GM21447 (cell line): ENCODE measurements around the gene TRDN.
"Not testable (repeated sequence)": the region's sequence is repeated elsewhere in the genome, so short reads cannot be mapped to it uniquely, and the experiment has no call there.

Experiments
- ATAC-seq: cut with Tn5 transposase; IDR thresholded peaks from one replicate; pipeline ENCODE4 v1.9.1; 2021; ENCODE audit not compliant: unreplicated experiment

The TRDN gene

DNA sequence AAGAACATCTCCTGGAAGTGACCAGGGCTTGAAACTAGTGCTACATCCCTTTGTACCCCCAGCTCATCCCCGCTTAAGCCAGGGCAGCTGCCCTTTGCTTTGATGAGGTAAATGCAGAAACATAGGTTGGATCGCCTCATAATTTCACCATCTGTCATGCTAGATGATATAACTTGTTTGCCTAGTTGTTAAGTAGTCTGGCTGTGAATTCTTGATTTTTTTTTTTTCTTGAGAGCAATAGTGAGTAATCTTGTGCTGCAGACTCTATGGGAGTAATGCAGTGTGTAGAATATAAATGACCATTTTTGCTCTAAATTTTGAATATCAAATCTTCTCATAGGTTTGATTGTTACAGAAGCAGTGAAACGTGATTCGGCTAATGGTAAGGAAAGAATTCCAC, 4.1 kb downstream of the TRDN start:
- no peak for ATAC-seq

DNA sequence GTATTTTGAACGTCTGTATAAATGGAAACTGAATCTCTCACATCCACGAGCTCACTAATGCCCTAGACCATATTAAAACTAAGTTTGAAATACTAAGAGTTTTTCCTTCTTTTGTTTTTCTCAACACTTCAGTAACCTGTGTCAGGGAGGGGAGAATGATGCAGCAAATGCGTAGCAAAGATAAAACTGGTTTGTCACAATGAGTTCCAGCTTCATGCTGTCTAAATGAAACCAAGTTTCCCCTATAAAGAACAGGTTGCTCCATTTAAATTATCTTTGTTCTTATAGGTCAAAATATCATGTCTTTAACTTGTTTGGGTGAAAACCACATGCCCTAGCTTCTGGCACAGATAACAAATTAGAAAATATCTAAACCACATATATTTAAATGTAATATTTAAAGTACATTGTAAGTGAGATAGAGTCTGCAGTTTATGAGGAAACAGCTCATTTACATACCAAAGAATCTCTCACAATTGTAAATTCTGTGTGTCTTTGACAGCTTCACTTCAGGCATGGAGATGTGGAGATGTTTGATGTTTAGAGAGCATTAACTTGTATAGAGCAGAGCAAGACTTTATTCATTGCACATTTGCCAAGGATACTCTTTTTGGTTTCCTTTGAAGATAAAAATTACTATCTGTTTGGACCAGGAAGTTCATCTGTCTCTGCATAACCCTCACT, 7.3 kb downstream of the TRDN start:
- no peak for ATAC-seq

DNA sequence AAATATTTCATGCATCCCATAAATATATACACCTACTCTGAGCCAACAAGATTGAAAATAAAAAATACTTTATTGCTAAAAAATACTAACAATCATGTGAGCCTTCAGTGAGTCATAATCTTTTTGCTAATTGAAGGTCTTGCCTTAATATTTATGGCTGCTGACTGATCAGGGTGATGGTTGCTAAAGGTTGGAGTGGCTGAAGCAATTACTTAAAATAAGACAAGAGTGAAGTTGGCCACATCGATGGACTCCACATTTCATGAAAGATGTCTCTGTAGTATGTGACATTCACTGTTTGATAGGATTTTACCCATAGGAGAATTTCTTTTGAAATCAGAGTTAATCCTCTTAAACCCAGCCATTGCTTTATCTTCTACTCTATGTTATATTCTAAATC, 11.1 kb downstream of the TRDN start:
- no peak for ATAC-seq

DNA sequence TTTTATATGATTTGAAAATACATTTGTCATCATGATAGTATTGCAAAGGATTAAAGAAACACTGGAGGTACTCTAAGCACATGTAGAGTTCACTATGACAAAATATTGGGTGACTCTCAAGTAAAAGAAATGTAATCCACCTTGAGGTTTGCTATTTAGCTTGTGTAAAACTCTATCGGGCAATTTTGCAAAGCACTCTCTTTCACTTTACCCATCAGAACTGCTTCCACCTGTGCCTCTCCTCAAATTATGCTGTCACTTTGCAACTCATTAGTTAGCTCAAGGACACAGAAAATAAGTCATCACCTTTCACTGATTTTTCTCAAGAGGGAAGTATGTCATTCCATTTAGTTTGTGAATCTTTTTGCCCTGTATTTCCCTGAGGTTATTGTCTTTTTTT, 14.0 kb downstream of the TRDN start:
- ATAC-seq, result no peak

DNA sequence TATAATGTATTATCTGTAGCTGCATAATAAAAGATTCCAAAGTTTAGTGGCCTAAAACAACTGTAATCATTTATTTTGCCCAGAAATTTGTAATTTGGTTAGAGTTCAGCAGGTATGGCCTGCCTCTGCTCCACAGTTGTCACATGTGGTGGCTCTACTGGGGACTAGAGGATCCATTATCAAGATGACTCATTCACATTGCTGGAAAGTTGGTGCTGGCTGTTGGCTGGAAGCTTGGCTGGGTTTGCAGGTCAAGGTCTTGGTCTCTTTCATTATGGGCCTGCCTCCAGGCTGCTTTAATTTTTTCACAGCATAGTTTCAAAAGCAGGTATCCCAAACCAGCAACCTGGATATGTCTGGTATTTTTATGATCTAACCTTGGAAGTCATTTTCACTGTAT, 17.6 kb downstream of the TRDN start:
- ATAC-seq, result no peak

DNA sequence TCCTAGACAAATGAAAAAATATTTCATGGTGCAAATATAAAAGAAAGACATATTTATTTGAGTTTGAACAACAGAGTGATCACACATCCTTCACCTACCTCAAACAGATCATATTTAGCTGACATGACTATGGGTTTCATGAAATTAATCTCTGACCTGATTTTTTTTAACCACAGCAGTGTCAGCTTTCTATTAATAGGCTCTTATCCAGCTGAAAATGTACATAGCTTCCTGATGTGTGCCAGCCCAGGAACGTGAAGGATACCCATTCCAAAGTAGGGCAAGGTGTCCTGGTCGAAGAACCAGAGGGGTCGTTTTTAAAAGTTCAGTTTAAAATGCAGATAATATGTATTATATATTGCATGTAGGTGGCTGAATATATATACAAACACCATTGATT, 19.8 kb downstream of the TRDN start:
- no peak for ATAC-seq

DNA sequence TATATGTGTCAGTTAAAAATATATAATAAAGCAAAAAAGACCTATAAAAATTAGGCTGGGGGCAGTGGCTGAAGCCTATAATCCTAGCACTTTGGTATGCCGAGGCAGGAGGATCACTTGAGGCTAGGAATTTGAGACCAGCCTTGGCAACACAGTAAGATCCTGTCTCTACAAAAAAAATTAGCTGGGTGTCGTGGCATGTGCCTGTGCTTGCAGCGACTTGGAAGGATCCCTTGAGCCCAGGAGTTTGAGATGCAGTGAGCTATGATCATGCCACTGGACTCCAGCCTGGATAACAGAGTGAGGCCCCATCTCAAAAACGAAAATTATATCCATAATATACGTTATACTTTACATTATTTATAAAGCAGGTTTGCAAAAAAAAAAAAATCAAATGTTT, 20.7 kb downstream of the TRDN start:
- ATAC-seq, result no peak

DNA sequence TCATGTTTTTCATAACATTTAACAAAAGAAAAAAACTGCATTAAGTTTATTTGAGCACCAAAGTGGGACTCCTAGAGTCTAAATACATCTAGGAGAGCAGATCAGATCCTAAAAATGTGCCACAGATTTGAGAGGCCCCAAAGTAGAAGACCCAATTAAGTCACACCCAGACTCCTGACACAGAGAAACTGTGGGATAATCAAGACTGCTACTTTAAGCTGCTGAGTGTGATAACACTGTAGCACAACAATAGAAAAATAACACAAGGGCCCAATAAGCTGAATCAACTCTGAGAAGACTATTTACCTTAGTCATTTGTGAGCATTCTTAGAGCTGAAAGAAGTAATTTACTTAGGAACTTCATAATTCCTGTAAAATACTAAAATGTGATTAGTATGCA, 26.0 kb downstream of the TRDN start:
- no peak for ATAC-seq

DNA sequence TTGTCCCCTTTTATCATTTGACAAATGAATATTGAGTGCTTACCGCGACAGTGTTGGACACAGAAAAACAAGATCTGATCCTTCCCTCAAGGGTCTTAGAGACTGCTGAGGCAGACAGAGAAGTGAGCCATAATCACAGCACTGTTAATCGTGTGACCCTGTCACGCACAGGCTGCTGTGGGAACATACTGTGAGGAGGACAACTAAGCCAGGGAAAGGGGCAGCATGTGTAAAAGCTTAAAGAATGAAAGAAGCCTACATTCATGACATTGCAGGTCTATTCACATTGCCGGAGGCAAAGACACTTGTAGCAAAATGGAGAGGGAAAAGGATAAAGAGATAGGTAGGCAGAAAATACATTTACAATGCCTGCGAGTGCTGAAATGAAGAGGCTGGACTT, 32.7 kb downstream of the TRDN start:
- no peak for ATAC-seq

DNA sequence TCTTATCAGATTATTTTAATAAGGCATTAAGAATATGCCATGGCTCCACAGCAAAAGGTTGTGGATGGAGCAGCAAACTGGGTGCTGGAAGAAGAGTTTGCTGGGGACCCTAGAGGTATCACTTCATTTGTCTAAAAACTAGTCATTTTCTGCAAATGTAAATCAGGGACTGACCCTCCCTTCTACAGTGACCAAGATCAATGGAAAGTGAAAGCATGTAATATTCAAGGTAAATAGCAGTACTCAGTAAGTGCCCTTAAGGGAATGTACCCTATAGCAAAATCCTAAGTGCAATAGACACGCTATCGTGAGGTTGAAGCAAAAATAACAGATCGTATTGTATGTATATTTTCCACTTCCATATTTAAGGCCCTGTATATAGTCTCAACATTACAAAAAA, 38.7 kb downstream of the TRDN start:
- peak; percentile 59 for ATAC-seq

DNA sequence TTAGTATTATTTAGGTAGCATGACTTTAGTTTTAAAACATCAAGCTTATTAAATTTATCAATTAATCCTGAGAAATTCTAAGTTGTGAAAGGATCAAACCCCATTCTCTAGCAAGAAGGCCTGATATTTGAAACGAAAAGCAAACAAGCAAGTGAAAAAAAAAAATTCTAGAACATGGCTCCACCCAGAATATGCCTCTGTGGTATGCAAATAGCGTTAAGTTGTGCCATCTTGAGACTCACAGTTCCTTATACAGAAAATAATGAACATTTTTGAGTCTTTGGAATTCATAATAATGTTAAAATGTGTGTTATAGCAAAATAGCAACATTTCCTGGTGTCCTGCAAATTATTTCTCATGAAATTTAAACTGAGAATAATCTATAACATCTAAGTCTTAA, 42.0 kb downstream of the TRDN start:
- ATAC-seq, result no peak

DNA sequence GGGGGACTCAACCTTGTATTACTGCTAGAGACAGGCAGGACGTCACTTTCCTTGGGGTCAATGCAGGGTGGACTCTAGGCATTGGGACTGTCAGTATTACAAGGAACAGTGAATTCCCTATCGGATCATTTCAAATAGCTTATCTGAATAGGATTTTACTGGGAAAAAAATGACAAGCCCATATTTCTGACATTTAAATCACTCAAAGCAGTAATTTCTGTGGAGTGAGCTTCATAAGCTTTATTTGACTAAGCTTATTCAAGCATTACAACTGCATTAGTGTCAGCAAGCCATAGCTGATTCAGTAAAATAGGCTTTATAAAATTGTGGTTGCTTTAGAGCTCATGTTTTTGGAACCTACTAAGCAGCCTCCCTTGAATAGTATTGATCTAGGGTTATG, 44.3 kb downstream of the TRDN start:
- ATAC-seq, result no peak

DNA sequence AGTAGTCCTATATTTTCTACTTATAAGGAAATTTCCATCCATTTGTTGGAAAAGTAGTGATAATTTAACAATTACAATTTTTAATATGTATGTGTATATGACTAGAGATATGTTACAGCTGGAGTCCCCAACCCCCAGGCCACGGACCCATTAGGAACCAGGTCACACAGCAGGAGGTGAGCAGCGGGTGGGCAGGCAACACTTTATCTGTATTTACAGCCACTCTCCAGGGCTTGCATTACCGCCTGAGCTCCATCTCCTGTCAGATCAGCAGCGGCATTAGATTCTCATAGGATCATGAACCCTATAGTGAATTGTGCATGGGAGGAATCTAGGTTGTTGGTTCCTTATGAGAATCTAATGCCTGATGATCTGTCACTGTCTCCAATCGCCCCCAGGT, 46.8 kb downstream of the TRDN start:
- ATAC-seq, result no peak

DNA sequence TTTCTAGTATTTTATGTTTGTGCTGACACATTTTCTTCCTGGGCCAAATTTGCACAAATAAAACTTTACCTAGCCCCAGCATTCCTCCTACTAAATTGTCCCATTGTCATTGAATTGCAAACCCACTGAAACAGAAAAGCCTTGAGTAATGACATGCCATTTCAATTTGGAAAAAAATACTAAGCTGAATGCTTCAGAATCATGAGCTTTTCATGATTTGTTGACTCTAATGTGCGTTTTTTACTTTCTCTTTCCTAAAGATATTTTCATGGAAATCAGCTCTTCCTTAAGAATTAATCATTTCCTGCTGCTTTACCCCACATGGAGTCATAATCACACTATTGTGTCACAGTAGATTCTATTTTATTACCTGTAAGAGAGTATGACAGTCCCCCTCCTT, 47.4 kb downstream of the TRDN start:
- ATAC-seq, result no peak

DNA sequence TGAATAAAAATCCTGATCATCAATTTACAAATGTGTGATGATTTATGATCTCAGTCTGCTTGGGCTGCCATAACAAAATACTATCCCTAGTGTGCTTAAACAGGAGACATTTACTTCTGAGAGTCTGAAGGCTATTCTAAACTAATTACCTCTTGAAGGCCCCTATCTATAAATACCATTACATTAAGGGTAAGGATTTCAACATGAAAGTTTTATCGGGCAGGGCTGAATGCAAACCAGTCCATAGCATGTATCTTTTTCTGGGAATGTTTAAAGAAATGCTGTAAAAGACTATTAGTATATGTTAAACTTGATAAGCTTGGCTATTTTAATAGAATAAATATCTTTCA, 48.2 kb downstream of the TRDN start:
- ATAC-seq, result no peak

DNA sequence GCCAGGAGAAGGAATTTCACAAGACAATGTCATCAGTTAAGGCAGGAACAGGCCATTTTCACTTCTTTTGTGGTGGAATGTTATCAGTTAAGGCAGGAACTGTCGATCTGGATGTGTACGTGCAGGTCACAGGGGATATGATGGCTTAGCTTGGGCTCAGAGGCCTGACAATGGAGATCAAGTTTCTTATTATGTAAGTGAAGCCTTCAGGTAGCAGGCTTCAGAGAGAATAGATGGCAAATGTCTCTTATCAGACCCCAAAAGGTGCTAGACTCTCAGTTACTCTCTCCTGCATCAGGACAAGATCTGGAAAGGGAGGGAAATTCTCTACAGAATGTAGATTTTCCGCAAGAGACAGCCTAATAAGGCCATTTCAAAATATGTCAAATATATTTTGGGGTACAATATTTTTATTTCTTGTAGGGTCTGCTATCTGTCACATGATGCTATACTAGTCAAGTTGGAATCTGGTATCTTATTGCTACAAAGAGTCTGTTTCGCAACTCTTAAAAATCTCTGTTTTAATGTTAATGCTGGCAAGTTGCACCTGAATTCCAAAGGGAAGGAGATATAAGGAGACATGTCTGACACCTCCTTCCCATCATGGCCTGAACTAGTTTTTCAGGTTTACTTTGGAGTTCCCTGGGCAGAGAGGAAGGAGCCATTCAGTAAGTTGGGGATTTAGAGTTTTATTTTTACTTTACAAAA, 48.8 kb downstream of the TRDN start:
- no peak for ATAC-seq

DNA sequence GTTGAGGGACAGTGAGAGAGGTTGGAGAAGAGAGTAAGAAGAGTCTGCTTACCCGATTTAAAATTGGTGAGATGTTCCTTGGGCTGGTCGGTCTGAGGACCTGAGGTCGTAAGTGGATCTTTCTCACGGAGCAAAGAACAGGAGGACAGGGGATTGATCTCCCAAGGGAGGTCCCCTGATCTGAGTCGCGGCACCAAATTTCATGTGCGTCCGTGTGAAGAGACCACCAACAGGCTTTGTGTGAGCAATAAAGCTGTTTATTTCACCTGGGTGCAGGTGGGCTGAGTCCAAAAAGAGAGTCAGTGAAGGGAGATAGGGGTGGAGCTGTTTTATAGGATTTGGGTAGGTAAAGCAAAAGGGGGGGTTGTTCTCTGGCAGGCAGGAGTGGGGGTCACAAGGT, 49.3 kb downstream of the TRDN start:
- not testable (repeated sequence) for ATAC-seq

DNA sequence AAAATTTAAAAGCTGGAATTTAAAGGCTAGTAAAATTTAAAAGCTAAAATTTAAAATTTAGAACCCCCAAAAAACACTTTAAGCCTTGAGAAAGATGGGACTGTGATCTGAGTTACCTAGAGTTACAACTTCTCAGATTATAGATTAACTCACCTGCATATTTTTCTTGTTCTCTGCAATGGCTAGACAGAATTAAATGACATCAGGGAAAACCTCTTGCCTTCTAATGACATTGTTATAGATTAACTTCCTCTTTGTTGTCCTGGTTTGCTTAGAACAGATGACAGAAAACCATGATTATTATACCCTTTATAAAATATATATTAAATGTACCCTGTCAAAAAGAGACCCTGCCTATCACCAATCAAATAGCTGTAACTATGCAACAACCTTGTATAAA, 56.4 kb downstream of the TRDN start:
- no peak for ATAC-seq

DNA sequence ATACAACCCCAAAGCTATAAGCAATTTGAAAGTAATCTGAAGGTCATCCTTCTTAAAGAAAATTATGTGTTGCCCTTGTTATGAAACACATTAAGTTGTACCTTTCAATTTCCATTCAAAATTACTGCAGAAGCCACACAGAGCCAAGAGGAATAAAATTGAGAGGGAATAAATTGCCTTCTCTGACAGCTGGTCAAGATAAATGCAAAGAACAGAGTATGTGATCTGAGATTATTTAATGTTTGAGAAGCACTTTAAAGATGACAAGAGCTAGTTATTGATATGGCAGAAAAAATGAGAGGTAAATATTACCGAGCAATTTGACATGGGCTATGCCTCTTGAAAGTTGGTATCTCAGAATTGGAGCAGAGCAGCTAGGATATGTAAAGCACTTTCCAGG, 61.6 kb downstream of the TRDN start:
- ATAC-seq, result no peak

DNA sequence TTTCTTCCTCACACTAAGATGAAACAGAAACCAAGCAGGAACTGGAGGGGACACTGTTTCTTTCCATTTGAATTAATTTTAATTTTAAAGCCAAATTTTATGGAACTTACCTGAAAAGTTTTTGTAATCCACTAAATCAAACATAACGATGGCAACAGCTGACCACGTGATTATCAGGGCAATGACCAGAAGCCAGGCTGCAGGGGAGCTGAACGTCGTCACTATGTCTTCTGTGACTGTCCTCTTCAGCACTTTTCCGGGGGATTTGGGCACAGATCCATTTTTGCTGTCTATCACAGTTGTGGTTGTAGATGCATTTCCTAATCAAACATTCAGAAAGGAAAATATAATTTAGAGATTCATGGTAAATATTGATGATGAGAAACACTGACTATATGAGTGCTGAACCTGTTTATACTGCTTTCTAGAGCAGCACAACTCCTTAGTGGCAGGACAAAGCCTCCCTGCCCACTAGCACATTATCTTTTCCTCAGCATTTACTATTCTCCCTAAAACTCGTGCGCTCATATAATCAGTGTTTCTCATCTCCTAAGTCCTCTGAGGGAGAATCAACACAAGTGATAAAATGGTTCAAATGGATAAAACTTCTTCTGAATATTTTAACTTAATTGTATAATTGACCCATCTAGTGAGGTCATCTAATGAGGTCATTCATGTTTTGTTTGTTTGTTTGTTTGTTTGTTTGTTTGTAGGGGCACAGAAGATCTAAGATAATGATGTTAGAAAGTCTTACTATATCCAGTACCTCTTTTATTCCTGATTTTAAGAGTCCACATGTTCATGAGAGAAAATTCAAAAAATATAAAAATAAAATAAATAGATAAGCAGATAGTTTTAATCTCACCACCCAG, 65.7 kb downstream of the TRDN start:
- ATAC-seq, result no peak

DNA sequence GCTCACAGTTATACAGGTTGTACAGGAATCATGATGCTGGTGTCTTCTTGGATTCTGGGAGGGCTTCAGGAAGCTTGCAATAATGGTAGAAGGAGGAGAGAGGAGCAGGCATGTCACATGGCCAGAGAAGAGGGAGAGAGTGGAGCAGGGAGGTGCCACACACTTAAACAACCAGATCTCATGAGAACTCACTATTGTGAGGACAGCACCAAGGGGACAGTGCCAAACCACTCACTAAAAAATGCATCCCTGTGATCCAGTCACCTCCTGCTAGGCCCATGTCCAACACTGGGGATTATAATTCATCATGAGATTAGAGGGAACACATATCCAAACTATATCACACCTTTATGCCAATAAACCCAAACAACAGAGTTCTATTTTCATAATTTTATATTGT, 67.2 kb downstream of the TRDN start:
- ATAC-seq, result no peak

DNA sequence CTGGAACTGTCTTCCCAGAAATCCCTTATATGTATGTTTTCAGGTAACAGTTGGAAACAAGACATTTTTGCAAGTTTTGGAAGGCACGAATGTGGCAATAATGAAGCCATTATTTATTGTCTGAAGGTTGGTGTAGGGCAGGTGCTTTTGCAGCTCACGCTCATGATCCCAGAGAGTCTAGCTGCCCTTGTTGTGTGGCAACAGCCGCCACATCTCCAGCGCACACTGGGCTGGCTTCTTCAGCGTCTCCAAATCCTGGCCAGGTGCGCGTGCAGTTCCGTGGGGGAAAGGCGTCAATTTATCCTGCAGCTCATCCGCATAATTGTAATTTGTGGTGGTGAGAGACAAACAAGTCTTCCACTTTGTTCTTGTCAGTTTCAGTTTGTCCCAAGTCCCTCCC, 71.2 kb downstream of the TRDN start:
- no peak for ATAC-seq
